Measurements from ENCODE around the gene MLLT1.

DNA sequence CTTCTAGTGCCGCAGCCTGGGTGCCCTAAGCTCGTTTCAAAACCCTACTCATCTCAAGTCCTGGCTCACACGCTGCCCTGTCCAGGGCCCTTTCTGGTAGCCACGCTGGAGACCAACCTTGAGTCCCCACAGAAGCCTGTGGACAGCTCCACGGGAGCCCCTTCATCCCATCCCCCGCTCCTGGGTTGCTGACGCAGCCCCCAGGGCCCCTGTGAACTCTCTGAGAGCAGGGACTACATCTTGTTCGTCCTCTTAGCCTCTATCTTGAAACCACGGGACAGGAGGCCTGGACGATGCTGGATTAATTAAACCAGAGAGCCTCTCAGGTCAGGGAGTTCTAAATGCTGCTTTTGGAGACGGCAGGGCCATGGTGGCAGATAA is 7.4 kb downstream of the MLLT1 start:
- TF ChIP-seq, protein P1, sequence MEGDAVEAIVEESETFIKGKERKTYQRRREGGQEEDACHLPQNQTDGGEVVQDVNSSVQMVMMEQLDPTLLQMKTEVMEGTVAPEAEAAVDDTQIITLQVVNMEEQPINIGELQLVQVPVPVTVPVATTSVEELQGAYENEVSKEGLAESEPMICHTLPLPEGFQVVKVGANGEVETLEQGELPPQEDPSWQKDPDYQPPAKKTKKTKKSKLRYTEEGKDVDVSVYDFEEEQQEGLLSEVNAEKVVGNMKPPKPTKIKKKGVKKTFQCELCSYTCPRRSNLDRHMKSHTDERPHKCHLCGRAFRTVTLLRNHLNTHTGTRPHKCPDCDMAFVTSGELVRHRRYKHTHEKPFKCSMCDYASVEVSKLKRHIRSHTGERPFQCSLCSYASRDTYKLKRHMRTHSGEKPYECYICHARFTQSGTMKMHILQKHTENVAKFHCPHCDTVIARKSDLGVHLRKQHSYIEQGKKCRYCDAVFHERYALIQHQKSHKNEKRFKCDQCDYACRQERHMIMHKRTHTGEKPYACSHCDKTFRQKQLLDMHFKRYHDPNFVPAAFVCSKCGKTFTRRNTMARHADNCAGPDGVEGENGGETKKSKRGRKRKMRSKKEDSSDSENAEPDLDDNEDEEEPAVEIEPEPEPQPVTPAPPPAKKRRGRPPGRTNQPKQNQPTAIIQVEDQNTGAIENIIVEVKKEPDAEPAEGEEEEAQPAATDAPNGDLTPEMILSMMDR (IDR thresholded peaks at IDR 0.05): no peak
- no peak for TF ChIP-seq POLR2A (IDR thresholded peaks at IDR 0.05)

Data from lower leg skin (tissue), 3 donors.